HG03432 (cell line): ENCODE results near the gene GPR107.

ENCODE experiments used
- ATAC-seq: cut with Tn5 transposase; IDR thresholded peaks from one replicate; pipeline ENCODE4 v1.9.1; 2021; ENCODE audit warnings: mild to moderate bottlenecking, moderate library complexity; ENCODE audit not compliant: unreplicated experiment

GPR107 gene

GRCh38 chr9:130027533-130028365 lies 26.0 kb upstream of the GPR107 start:
- no peak for ATAC-seq

DNA sequence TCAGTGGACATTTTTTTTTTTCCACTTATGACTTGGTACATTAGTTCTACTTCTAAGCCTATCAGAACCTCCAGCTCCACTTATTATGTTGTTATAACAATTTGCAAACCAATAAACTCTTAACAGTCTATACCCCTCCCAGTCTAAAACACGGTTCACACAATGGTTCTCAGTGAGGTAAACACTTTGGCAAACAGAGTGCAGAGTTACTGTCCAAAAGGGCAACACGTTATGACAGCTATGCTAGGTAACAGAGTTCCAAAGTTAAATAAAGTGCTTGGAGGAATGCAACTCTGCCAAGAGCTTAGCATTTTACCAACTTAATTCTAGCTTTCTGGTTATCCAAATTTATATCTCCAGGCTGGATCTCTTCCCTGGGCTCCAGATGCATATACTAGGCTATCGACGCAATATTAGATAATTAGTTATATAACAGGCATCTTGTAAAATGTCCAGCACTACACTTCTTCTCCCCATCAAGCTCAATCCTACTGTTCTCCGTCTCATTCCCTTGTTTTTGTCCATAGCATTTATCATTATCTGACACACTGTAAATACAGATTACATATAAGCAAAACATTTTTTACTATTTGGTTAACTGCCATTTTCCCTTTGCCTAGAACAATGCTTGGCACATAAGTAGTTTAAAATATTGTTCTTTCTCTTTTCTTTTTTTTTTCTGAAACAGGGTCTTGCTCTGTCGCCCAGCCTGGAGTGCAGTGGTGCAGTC lies 25.0 kb upstream of the GPR107 start:
- ATAC-seq = no peak

- peak; percentile 34 for ATAC-seq
These were observed 24.3 kb upstream of the GPR107 start for GRCh38 chr9:130029223-130029973.

DNA sequence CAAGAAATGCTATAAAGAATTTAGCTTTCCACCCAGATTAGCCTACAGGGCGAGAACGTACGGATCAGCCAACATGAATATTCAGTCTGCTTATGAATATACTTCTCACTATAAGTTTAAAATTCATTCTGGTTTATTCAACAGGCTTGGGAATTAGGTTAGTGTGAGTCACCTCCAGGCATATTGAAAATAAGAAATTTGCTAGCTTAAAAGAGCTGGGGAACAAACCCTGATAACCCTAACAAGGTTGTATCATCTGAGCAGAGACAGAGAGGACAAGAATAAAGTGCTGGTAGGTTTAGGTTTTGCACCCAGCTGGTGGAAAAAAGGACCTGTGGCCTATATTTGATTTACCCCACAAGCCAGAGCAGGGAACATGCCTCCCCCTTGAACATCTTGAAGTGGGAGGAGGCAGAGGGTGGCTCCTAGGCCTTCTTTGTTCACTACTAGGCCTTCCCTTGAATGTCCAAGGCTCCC lies 23.0 kb upstream of the GPR107 start:
- ATAC-seq = no peak

- ATAC-seq = no peak
These were observed 19.1 kb upstream of the GPR107 start for GRCh38 chr9:130034570-130034969.

- ATAC-seq = no peak
These were observed 17.6 kb upstream of the GPR107 start for GRCh38 chr9:130036099-130036498.

GRCh38 chr9:130039528-130040147 lies 14.1 kb upstream of the GPR107 start:
- ATAC-seq = no peak

DNA sequence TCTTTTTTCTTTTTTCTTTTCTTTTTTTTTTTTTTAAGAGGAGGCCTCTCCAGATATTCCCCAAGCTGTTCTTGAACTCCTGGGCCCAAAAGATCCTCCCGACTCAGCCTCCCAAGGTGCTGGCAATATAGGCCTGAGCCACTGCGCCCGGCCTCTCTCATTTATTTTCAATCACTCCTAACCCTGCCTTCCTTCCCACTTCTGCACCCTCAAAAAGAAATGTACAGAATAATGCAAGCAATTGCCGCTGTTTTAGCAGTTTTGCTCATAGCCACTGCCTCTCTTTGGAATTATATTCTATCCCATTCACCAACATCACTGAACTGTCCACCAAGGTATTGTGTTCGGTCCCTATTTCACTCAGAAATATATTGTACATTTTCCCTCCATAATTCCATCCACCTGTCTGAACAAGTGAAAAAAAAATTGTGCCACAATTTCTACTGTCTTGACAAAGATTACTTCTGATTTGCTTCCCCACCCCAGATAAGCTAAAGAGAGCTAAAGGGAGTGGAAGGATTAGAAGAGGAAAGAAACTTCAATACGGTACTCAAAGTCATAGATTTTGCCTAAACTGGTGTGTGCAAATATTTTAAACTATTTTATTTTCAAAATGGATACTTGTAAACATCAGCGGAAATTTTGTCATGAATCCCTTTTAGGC lies 12.6 kb upstream of the GPR107 start:
- no peak for ATAC-seq

- ATAC-seq = no peak
These were observed 11.9 kb upstream of the GPR107 start for GRCh38 chr9:130041648-130042405.

- no peak for ATAC-seq
These were observed 11.3 kb upstream of the GPR107 start for GRCh38 chr9:130042406-130042884.

DNA sequence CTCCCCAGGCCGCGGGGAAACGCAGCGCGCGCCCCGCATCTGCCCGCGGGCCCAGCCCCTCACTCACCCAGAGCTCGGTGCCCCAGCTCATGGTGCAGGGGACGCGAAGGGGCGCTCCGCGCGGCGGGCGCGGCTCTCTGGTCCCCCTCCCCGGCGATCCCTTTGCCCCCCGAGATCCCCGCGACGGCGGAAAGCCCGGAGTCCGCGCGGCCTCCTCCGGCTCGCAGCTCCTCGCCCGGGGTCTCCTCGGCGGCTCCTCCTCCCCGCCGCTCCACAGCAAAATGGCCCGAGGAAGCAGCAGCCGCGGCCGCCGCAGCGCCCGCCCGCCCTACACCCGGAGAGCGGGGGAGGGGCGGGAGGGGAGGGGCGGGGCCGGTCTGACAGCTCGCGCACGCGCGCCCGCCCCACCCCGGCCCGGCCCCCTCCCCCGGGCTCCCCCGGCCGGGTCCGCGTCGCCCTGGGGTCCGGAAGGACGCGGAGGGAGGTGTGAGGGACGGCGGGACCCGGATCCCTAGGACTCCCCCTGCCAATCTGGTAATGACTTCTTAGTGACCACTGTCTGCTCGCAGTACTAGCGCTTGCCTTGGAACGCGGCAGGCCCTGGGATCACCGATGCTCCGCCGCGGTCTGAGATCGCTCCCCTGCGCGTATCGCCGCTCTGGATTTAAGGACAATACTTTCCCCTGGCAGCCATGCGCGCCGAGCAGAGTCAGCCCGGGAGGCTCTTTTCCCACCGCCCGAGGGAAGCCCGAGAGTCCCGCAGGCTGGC lies 10.6 kb upstream of the GPR107 start, which contains the start of gene FNBP1:
Gene FNBP1 (minus strand): TSS at position 305 of the 769 bp plus-strand sequence. CDS start 214 bp downstream, at position 91.
- ATAC-seq = peak; percentile 47

- ATAC-seq = no peak
These were observed 9.8 kb upstream of the GPR107 start for GRCh38 chr9:130043654-130044623.

DNA sequence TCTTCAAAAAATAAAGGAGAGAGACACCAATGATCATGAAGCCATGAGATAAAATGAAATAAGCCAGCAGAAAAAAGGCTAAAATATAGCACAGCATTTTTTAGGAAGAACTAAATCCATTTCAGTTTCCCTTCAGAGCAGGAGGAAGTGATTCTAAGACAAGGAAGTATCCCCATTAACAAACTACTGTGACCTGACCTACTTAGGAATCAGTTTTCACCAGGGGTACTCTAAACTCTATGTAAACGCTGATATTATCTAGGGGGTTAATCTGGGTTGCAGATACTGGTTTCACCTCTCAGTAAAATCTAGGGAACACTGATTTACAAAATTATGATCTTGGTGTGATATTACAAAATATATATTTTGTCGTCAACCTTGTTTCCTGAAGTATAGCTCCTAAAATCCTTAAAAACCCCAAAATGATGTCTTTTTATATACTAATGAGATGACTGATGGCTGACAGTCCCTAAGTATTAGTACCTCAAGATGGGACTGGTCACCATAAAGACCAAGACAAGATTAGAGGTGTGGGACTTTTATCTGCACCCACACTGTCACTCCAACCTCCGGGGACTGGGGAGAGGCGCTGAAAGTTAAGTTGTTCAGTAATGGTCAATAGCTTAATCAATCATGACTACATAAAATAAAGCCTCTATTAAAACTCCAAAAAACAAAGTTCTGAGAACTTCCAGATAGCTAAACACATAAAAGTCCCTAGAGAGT lies 7.8 kb upstream of the GPR107 start:
- no peak for ATAC-seq

GRCh38 chr9:130049431-130050210 lies 4.1 kb upstream of the GPR107 start:
- no peak for ATAC-seq

DNA sequence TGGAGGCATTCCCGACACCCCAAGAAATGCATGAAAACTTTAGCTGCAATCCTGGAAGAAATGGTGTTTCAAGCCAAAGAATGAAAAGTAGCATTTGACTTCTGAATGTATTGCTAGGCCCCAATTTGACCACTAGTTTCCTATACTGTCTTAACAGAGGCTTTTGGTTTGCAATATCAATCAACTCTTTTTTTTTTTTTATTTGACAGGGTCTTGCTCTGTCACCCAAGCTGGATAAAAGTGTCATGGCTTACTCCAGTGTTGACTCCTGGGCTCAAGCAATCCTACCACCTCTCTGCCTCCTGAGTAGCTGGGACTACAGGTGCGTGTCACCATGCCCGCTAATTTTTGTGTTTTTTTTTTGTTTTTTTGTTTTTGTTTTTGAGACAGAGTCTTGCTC lies 3.2 kb upstream of the GPR107 start:
- ATAC-seq = no peak

GRCh38 chr9:130051855-130052254 lies 1.9 kb upstream of the GPR107 start:
- ATAC-seq = no peak
